ENCODE data around the gene NCKAP5. TPM values are rescaled to one million over a fixed set of nuclear protein-coding genes. Genes with fewer than 3 reads are reported as not detected.
A peak's percentile ranks its signal among the peaks of the same experiment; 100 is the strongest.

Gene NCKAP5
- total and polyA plus RNA-seq, 2 experiments from 2014 or later, result 2.2 to 5.5 TPM

DNA sequence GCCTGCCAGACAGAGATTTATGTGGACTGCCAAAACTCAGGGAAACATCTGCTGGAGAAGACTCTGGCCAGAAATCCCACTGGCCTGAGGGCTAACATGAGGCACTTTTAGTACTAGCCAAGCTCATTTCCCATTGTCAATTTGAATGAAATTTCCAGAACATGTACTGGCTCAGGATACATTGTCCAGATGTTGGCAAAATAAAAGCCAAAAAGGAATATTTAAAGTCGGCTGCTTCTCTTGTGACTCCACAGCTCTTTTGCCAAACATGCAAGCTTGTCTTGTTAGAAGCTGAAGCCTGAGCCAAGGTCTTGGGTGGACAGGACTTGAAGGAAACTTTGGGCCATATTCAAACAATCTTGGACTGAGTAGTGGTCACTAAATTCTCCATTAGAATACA, 215.5 kb downstream of the NCKAP5 start:
- no peaks in the 10 kb centered on the region for H3K9me2 ChIP-seq (replicated peaks; ENCODE audit: insufficient read depth)
- no peak overlapping the region for H3K27ac ChIP-seq
- WGBS (ENCODE audit: low lambda C conversion rate, missing lambda C conversion rate), result 70% methylated on average over 1 of the region's 1 CpG
- H3K4me1 ChIP-seq (ENCODE audit: insufficient read depth), result no peaks in the 10 kb centered on the region
- H3K9me3 ChIP-seq (ENCODE audit: low read depth), result no peaks in the 10 kb centered on the region
- no peak overlapping the region for H3K4me2 ChIP-seq
- no peaks in the 10 kb centered on the region for H3K79me2 ChIP-seq
- no peak overlapping the region for H3K4me3 ChIP-seq
- TF ChIP-seq EZH2phosphoT487 (IDR thresholded peaks at IDR 0.05; ENCODE audit: low read depth, severe bottlenecking, unreplicated experiment) (no peak), EZH2 (IDR thresholded peaks at IDR 0.05; ENCODE audit: borderline replicate concordance) (no peak)
- TF ChIP-seq, protein P1, sequence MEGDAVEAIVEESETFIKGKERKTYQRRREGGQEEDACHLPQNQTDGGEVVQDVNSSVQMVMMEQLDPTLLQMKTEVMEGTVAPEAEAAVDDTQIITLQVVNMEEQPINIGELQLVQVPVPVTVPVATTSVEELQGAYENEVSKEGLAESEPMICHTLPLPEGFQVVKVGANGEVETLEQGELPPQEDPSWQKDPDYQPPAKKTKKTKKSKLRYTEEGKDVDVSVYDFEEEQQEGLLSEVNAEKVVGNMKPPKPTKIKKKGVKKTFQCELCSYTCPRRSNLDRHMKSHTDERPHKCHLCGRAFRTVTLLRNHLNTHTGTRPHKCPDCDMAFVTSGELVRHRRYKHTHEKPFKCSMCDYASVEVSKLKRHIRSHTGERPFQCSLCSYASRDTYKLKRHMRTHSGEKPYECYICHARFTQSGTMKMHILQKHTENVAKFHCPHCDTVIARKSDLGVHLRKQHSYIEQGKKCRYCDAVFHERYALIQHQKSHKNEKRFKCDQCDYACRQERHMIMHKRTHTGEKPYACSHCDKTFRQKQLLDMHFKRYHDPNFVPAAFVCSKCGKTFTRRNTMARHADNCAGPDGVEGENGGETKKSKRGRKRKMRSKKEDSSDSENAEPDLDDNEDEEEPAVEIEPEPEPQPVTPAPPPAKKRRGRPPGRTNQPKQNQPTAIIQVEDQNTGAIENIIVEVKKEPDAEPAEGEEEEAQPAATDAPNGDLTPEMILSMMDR (IDR thresholded peaks at IDR 0.05; ENCODE audit: poor library complexity), result no peak
- no peaks in the 10 kb centered on the region for H4K20me1 ChIP-seq (ENCODE audit: insufficient read depth, poor library complexity, severe bottlenecking)
- DNase-seq (ENCODE audit: low spot score), result no peak
- H3K36me3 ChIP-seq (replicated peaks; ENCODE audit: insufficient read depth, low read depth), result no peaks in the 10 kb centered on the region
- H3K27me3 ChIP-seq, result no peaks in the 10 kb centered on the region
- no peak overlapping the region for H2AFZ ChIP-seq

DNA sequence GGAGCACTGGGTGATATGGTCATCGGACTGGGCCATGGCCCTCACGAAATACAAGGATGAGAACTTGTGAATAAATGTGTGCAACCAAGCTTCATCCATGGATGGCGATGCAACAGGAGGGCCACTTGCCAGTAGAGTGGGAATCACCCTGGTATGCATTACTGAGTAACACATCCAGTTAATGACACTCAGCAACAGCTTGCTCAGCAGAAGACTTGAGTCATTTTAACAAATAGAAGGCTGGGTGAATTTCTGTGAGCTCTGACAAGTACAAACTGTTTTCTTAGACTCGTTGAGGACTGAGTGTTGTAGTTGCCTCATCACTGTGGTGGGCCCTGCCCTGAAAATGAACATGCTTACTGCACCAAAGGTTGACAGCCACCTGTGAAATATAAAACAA, 221.6 kb downstream of the NCKAP5 start:
- Histone ChIP-seq H3K9me3 (ENCODE audit: low read depth) (no peaks in the 10 kb centered on the region), H3K79me2 (no peaks in the 10 kb centered on the region), H2AFZ (no peak overlapping the region), H3K27me3 (no peaks in the 10 kb centered on the region), H3K9me2 (replicated peaks; ENCODE audit: insufficient read depth) (no peaks in the 10 kb centered on the region), H3K4me3 (no peak overlapping the region), H3K4me2 (no peak overlapping the region), H3K27ac (no peak overlapping the region), H4K20me1 (ENCODE audit: insufficient read depth, poor library complexity, severe bottlenecking) (no peaks in the 10 kb centered on the region), H3K4me1 (ENCODE audit: insufficient read depth) (no peaks in the 10 kb centered on the region), H3K36me3 (replicated peaks; ENCODE audit: insufficient read depth, low read depth) (no peaks in the 10 kb centered on the region)
- DNase-seq (ENCODE audit: low spot score), result peak; percentile 23
- no peak for TF ChIP-seq EZH2 (IDR thresholded peaks at IDR 0.05; ENCODE audit: borderline replicate concordance)
- 86% methylated on average over 4 of the region's 4 CpGs for WGBS (ENCODE audit: low lambda C conversion rate, missing lambda C conversion rate)

DNA sequence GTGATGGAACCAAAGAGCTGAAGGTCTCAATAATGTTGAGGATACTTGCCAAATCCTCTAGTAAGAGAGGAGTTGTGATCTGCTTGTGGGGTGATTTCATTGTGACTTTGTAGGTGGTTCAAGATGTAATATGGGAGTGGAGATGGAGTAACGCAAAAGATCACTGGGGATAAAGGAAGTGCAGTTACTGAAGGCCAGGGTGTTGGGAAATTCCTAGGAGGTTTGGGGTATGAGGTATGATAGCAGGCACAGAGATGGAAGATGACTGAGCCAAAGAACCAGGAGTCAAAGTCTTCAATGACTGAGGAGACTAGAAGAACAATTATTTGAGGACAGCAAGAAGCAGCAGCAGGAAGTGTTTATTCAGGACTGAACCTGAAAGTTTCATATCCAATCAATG, 222.6 kb downstream of the NCKAP5 start:
- H3K4me3 ChIP-seq, result no peak overlapping the region
- H3K27ac ChIP-seq, result no peak overlapping the region
- TF ChIP-seq EZH2phosphoT487 (IDR thresholded peaks at IDR 0.05; ENCODE audit: low read depth, severe bottlenecking, unreplicated experiment), result no peak
- no peak for TF ChIP-seq EZH2 (IDR thresholded peaks at IDR 0.05; ENCODE audit: borderline replicate concordance)
- TF ChIP-seq, protein P1 (IDR thresholded peaks at IDR 0.05; ENCODE audit: poor library complexity), result no peak
- H4K20me1 ChIP-seq (ENCODE audit: insufficient read depth, poor library complexity, severe bottlenecking), result no peaks in the 10 kb centered on the region
- WGBS (ENCODE audit: low lambda C conversion rate, missing lambda C conversion rate), result 88% methylated on average over 1 of the region's 1 CpG
- H2AFZ ChIP-seq, result no peak overlapping the region
- no peak overlapping the region for H3K4me2 ChIP-seq
- no peaks in the 10 kb centered on the region for H3K9me3 ChIP-seq (ENCODE audit: low read depth)
- H3K4me1 ChIP-seq (ENCODE audit: insufficient read depth), result no peaks in the 10 kb centered on the region
- no peaks in the 10 kb centered on the region for H3K9me2 ChIP-seq (replicated peaks; ENCODE audit: insufficient read depth)
- no peak for DNase-seq (ENCODE audit: low spot score)
- no peaks in the 10 kb centered on the region for H3K36me3 ChIP-seq (replicated peaks; ENCODE audit: insufficient read depth, low read depth)
- no peaks in the 10 kb centered on the region for H3K79me2 ChIP-seq
- no peaks in the 10 kb centered on the region for H3K27me3 ChIP-seq

DNA sequence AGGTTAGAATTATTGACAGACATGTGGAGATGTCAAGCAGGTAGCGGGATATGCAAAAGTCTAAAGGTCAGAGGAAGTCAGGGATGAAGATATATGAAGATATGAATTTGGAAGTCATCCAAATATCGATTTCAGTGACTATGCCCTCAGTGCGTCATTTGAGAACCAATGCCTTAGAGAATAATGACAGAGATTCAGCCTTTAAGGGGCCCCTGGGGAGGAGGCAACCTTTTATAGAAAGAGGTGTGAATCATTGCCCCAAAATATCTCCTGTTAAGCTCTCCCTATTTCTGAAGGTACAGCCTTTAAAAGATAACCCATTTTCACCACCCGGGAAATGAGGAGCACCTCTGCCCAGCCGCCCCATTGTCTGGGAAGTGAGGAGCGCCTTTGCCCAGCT, 223.4 kb downstream of the NCKAP5 start:
- Histone ChIP-seq H3K9me3 (ENCODE audit: low read depth) (no peaks in the 10 kb centered on the region), H3K4me2 (no peak overlapping the region), H4K20me1 (ENCODE audit: insufficient read depth, poor library complexity, severe bottlenecking) (no peaks in the 10 kb centered on the region), H3K27ac (no peak overlapping the region), H3K27me3 (no peaks in the 10 kb centered on the region), H3K9me2 (replicated peaks; ENCODE audit: insufficient read depth) (no peaks in the 10 kb centered on the region), H3K36me3 (replicated peaks; ENCODE audit: insufficient read depth, low read depth) (no peaks in the 10 kb centered on the region), H2AFZ (no peak overlapping the region), H3K4me1 (ENCODE audit: insufficient read depth) (no peaks in the 10 kb centered on the region), H3K4me3 (no peak overlapping the region), H3K79me2 (no peaks in the 10 kb centered on the region)
- 95% methylated on average over 6 of the region's 6 CpGs for WGBS (ENCODE audit: low lambda C conversion rate, missing lambda C conversion rate)
- DNase-seq (ENCODE audit: low spot score), result no peak
- TF ChIP-seq EZH2 (IDR thresholded peaks at IDR 0.05; ENCODE audit: borderline replicate concordance) (no peak), EZH2phosphoT487 (IDR thresholded peaks at IDR 0.05; ENCODE audit: low read depth, severe bottlenecking, unreplicated experiment) (no peak)
- TF ChIP-seq, protein P1 (IDR thresholded peaks at IDR 0.05; ENCODE audit: poor library complexity), result no peak
